Sigmoid colon (tissue), 4 donors: ENCODE measurements around the gene ODAD4.

Source experiments
- CTCF ChIP-seq, 4 experiments: fragments of 450-650 bp in 3 of 4; fragments of 200-600 bp in 1 of 4; IDR thresholded peaks; one replicate each; pipeline ENCODE4 v1.5.1; 2016 to 2019; ENCODE audit warnings: antibody characterized with exemption in 4 of 4, mild to moderate bottlenecking in 3 of 4, moderate library complexity in 2 of 4
- POLR2A ChIP-seq, 2 donors: fragments of 450-650 bp; IDR thresholded peaks; one replicate each; pipeline ENCODE4 v1.6.1; 2016; ENCODE audit warnings: antibody characterized with exemption in 2 of 2, mild to moderate bottlenecking in 2 of 2, moderate library complexity in 2 of 2
- POLR2AphosphoS5 ChIP-seq, 4 donors: sonication (generic); formaldehyde crosslinking; IDR thresholded peaks; one replicate each; pipeline ENCODE4 v1.6.1; 2017; ENCODE audit warnings: antibody characterized with exemption in 4 of 4

GRCh38 chr17:41943492-41943891 is 13.1 kb downstream of the ODAD4 start:
- no peak for TF ChIP-seq POLR2AphosphoS5 (IDR thresholded peaks at IDR 0.05)
- TF ChIP-seq CTCF (IDR thresholded peaks at IDR 0.05) = no peak
- TF ChIP-seq POLR2A (IDR thresholded peaks at IDR 0.05) = no peak
